Epithelial cell of esophagus (primary cell): ENCODE data around the gene MESP1.
"Not testable (repeated sequence)": the region's sequence is repeated elsewhere in the genome, so short reads cannot be mapped to it uniquely, and the experiment has no call there.

Experiments used
- DNase-seq: peaks from one replicate; pipeline ENCODE4 v3.0.0; 2010; ENCODE audit warnings: low read depth
- H3K4me3 ChIP-seq: 2 replicates; pipeline ENCODE4 v1.5.1; 2011; ENCODE audit warnings: mild to moderate bottlenecking, low read length, control low read depth
- CTCF ChIP-seq: IDR thresholded peaks from 2 replicates; pipeline ENCODE4 v1.5.1; 2011; ENCODE audit warnings: low read depth, mild to moderate bottlenecking, low read length, control low read depth, inconsistent platforms; ENCODE audit not compliant: insufficient read depth; ENCODE audit errors: missing control alignments

Gene MESP1

GRCh38 chr15:89792106-89792805 is 41.2 kb upstream of the MESP1 start:
- no peak for DNase-seq
- H3K4me3 ChIP-seq = no peak overlapping the region
- no peak for TF ChIP-seq CTCF

- no peak for TF ChIP-seq CTCF
- DNase-seq = no peak
- no peak overlapping the region for H3K4me3 ChIP-seq
These were observed 39.6 kb upstream of the MESP1 start for GRCh38 chr15:89790661-89791060.

GRCh38 chr15:89790206-89790605 is 39.2 kb upstream of the MESP1 start:
- no peak for DNase-seq

GRCh38 chr15:89788585-89788984 is 37.5 kb upstream of the MESP1 start:
- not testable (repeated sequence) for H3K4me3 ChIP-seq, DNase-seq

More at GRCh38 chr15:89790206-89790605, 39.2 kb upstream of the MESP1 start:
- TF ChIP-seq CTCF = no peak
- no peak overlapping the region for H3K4me3 ChIP-seq

GRCh38 chr15:89787944-89788343 is 36.9 kb upstream of the MESP1 start:
- TF ChIP-seq CTCF = no peak
- no peak overlapping the region for H3K4me3 ChIP-seq
- DNase-seq = no peak

GRCh38 chr15:89785774-89786140 is 34.7 kb upstream of the MESP1 start:
- H3K4me3 ChIP-seq = no peak overlapping the region
- TF ChIP-seq CTCF = no peak
- DNase-seq = no peak

GRCh38 chr15:89785064-89785773 is 34.2 kb upstream of the MESP1 start:
- no peak for TF ChIP-seq CTCF
- DNase-seq = no peak

GRCh38 chr15:89784686-89784960 is 33.6 kb upstream of the MESP1 start:
- no peak for TF ChIP-seq CTCF
- H3K4me3 ChIP-seq = no peak overlapping the region
- no peak for DNase-seq

More at GRCh38 chr15:89785064-89785773, 34.2 kb upstream of the MESP1 start:
- no peak overlapping the region for H3K4me3 ChIP-seq
